Endothelial cell of umbilical vein (primary cell): ENCODE data around the gene ITGB8. TPM values are rescaled to one million over a fixed set of nuclear protein-coding genes. Genes with fewer than 3 reads are reported as not detected.

ENCODE experiments used
- BruUV-seq: library from RNA; stranded (reverse); fragments of 400-500 nt; replicated peaks from 2 replicates; lab custom pipeline; 2021; lab: Mats Ljungman, UMichigan
- CTCF ChIA-PET: fragments of 300-600, 350-600 bp; sonication (Branson Sonifier 250); formaldehyde crosslinking; loops from one replicate; lab custom pipeline; 2021; ENCODE audit warnings: antibody characterized with exemption, inconsistent platforms; lab: Charles Lee
- POLR2A ChIA-PET: fragments of 300-600, 350-600 bp; sonication (Branson Sonifier 250); formaldehyde crosslinking; loops from one replicate; lab custom pipeline; 2021; ENCODE audit warnings: antibody characterized with exemption, inconsistent platforms; lab: Charles Lee
- DNase-seq: peaks from one replicate; pipeline ENCODE4 v3.0.0-alpha.2; 2011; ENCODE audit warnings: low read depth, low spot score
- FAIRE-seq: peaks from 2 replicates; lab custom pipeline; 2011; peaks lifted over from hg19 to GRCh38; lab: Jason Lieb, UNC
- H2AFZ ChIP-seq: 2 replicates; pipeline ENCODE4 v1.6.0; 2012; ENCODE audit warnings: low read depth, low read length, control low read depth, inconsistent platforms
- H3K27ac ChIP-seq: 2 replicates; pipeline ENCODE4 v1.5.1; 2011; ENCODE audit warnings: low read depth, mild to moderate bottlenecking, control low read depth, low read length, moderate library complexity; ENCODE audit not compliant: insufficient read depth
- H3K27me3 ChIP-seq, 2 experiments: 2 replicates each; pipeline versions ENCODE4 v1.6.0 to v1.6.1; 2011; ENCODE audit warnings: low read length in 2 of 2, mixed read lengths in 1 of 2; ENCODE audit not compliant: control insufficient read depth in 2 of 2, insufficient read depth in 2 of 2
- H3K36me3 ChIP-seq, 2 experiments: 2 replicates in 1 of 2; 3 replicates in 1 of 2; pipeline ENCODE4 v1.5.1; 2011; ENCODE audit warnings: low read length in 2 of 2, mild to moderate bottlenecking in 1 of 2, moderate library complexity in 1 of 2; ENCODE audit not compliant: control insufficient read depth in 2 of 2, insufficient read depth in 2 of 2; ENCODE audit errors: extremely low read depth in 1 of 2
- H3K4me1 ChIP-seq: 3 replicates; pipeline ENCODE4 v1.5.1; 2011; ENCODE audit warnings: mild to moderate bottlenecking, low read length; ENCODE audit not compliant: control insufficient read depth, insufficient read depth; ENCODE audit errors: extremely low read depth
- H3K4me2 ChIP-seq: 2 replicates; pipeline ENCODE4 v1.6.1; 2011; ENCODE audit warnings: low read length, control low read depth, mixed read lengths; ENCODE audit not compliant: insufficient read depth
- H3K4me3 ChIP-seq, 3 experiments: fragments of 200-600 bp in 1 of 3; sonication (generic), shearing (Covaris generic) in 1 of 3; replicated peaks in 1 of 3; 2 replicates each; pipeline ENCODE4 v1.5.1; 2011 to 2016; ENCODE audit warnings: control low read depth in 3 of 3, low read length in 3 of 3, mild to moderate bottlenecking in 2 of 3, inconsistent platforms in 1 of 3, low read depth in 1 of 3, moderate library complexity in 1 of 3; ENCODE audit not compliant: insufficient read depth in 1 of 3
- H3K79me2 ChIP-seq: 2 replicates; pipeline ENCODE4 v1.6.0; 2012; ENCODE audit warnings: low read length, inconsistent platforms; ENCODE audit not compliant: control insufficient read depth, insufficient read depth
- H3K9ac ChIP-seq: replicated peaks from 2 replicates; pipeline ENCODE3; 2011; ENCODE audit warnings: low read length, control low read depth; ENCODE audit not compliant: insufficient read depth; ENCODE audit errors: extremely low read depth
- H3K9me1 ChIP-seq: replicated peaks from 3 replicates; pipeline ENCODE4 v1.6.0; 2011; ENCODE audit warnings: mild to moderate bottlenecking, low read length; ENCODE audit not compliant: control insufficient read depth, insufficient read depth; ENCODE audit errors: extremely low read depth
- H3K9me3 ChIP-seq: replicated peaks from 2 replicates; pipeline ENCODE4 v1.5.1; 2012; ENCODE audit warnings: low read length, inconsistent platforms; ENCODE audit not compliant: control insufficient read depth, insufficient read depth
- H4K20me1 ChIP-seq: replicated peaks from 2 replicates; pipeline ENCODE3; 2011; ENCODE audit warnings: mild to moderate bottlenecking, low read length; ENCODE audit not compliant: control insufficient read depth, insufficient read depth; ENCODE audit errors: extremely low read depth
- EZH2 ChIP-seq: IDR thresholded peaks from 2 replicates; pipeline ENCODE4 v1.6.1; 2012; ENCODE audit warnings: borderline replicate concordance, low read depth, mild to moderate bottlenecking, moderate library complexity, low read length, inconsistent platforms; ENCODE audit not compliant: severe bottlenecking
- FOS ChIP-seq: IDR thresholded peaks from 2 replicates; pipeline ENCODE4 v1.6.1; 2011; ENCODE audit warnings: mild to moderate bottlenecking, low read length, moderate library complexity, borderline replicate concordance; ENCODE audit not compliant: insufficient read depth
- GATA2 ChIP-seq: IDR thresholded peaks from 2 replicates; pipeline ENCODE4 v1.7.0; 2011; ENCODE audit warnings: low read depth, mild to moderate bottlenecking, moderate library complexity, mixed read lengths, low read length; ENCODE audit not compliant: insufficient read length, insufficient read depth
- JUN ChIP-seq: IDR thresholded peaks from 2 replicates; pipeline ENCODE4 v1.6.1; 2011; ENCODE audit warnings: borderline replicate concordance, low read depth; ENCODE audit not compliant: insufficient read length, insufficient read depth
- MYC ChIP-seq: IDR thresholded peaks from one replicate; pipeline ENCODE4 v1.6.1; 2011; ENCODE audit warnings: mild to moderate bottlenecking, low read depth, low read length
- POLR2A ChIP-seq: IDR thresholded peaks from 2 replicates; pipeline ENCODE4 v1.6.1; 2012; ENCODE audit warnings: low read depth, mild to moderate bottlenecking, control low read depth, low read length
- POLR2AphosphoS5 ChIP-seq: IDR thresholded peaks from 2 replicates; pipeline ENCODE4 v1.6.1; 2012; ENCODE audit warnings: low read depth, mild to moderate bottlenecking, control low read depth, low read length, moderate library complexity; ENCODE audit not compliant: insufficient read depth
- dilution Hi-C: fragments of 300-500 bp; cut with MboI; formaldehyde crosslinking; loops from one replicate; pipeline ENCODE4 v1.15.0; 2019; ENCODE audit warnings: low sequenced_read_pairs; ENCODE audit not compliant: extremely low pct_ligation_motif_present
- intact Hi-C: fragments of 100-400 bp; cut with micrococcal nuclease; formaldehyde crosslinking; loops from one replicate; pipeline ENCODE4 v1.10.0; 2022
- polyA plus RNA-seq, 4 experiments: library from polyadenylated mRNA; depleted of rRNA in 3 of 4; stranded (reverse) in 3 of 4; unstranded in 1 of 4; fragments of >200 nt; gene quantifications; 2 replicates each; pipeline versions ENCODE4 v1.2.1 to v1.2.3, GENCODE V29; 2011 to 2012; ENCODE audit warnings: missing spikeins in 1 of 4
- total RNA-seq: library from RNA; stranded (reverse); gene quantifications from 2 replicates; pipeline ENCODE4 v1.2.3, GENCODE V29; 2021
- TF ChIP-seq, protein P1 (sequence below): IDR thresholded peaks from 2 replicates; pipeline ENCODE4 v1.6.1; 2011; ENCODE audit not compliant: insufficient read depth, insufficient read length
- TF ChIP-seq, protein P2 (sequence below), 2 donors: IDR thresholded peaks; 1 replicate in 1 of 2; 2 replicates in 1 of 2; pipeline ENCODE4 v1.5.1; 2011; ENCODE audit warnings: low read length in 2 of 2, mild to moderate bottlenecking in 2 of 2, moderate library complexity in 2 of 2, control low read depth in 1 of 2, inconsistent platforms in 1 of 2, low read depth in 1 of 2; ENCODE audit not compliant: insufficient read depth in 1 of 2; ENCODE audit errors: extremely low read depth in 1 of 2

The ITGB8 gene
- total and polyA plus RNA-seq, 2 donors (not counting 3 experiments of a cell fraction or from before 2014, with no cell fraction given): 2.9 to 8.2 TPM

DNA sequence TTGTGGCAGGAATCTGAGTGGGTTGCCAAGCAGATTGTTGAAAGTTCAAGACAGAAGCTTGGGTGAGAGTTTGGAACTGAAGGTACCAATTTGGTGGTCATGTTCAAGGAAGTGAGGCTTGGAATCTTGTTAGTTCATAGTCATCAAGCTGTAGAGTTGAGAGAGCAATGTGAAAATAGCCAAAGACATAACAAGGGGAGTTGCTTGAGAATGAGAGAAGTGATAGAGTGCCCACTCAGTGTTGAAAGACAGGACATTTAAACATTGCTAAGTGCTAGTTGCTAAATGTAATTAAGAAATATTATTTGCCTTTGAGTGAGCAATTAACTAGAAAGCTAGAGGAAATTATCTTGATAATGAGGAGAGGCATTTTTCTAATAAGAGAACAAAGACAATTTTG, 17.0 kb downstream of the ITGB8 start:
- BruUV-seq: no TSS peak
- DNase-seq (no peak), FAIRE-seq (no peak)
- no peaks in the 10 kb centered on the region for H3K27me3 ChIP-seq
- H2AFZ ChIP-seq: no peak overlapping the region
- H3K4me3 ChIP-seq: no peak overlapping the region
- intact Hi-C loops (no loop called here), dilution Hi-C loops (no loop called here)
- H4K20me1 ChIP-seq: no peaks in the 10 kb centered on the region
- POLR2A ChIA-PET: no interaction called here
- H3K27ac ChIP-seq: no peak overlapping the region
- H3K4me1 ChIP-seq: peaks cover 23% of the 10 kb centered on the region
- no peaks in the 10 kb centered on the region for H3K9me3 ChIP-seq
- no peaks in the 10 kb centered on the region for H3K9me1 ChIP-seq
- no peak overlapping the region for H3K9ac ChIP-seq
- TF ChIP-seq, protein P1, sequence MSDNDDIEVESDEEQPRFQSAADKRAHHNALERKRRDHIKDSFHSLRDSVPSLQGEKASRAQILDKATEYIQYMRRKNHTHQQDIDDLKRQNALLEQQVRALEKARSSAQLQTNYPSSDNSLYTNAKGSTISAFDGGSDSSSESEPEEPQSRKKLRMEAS: no peak
- TF ChIP-seq GATA2: no peak
- no peak for TF ChIP-seq FOS
- TF ChIP-seq, protein P2, sequence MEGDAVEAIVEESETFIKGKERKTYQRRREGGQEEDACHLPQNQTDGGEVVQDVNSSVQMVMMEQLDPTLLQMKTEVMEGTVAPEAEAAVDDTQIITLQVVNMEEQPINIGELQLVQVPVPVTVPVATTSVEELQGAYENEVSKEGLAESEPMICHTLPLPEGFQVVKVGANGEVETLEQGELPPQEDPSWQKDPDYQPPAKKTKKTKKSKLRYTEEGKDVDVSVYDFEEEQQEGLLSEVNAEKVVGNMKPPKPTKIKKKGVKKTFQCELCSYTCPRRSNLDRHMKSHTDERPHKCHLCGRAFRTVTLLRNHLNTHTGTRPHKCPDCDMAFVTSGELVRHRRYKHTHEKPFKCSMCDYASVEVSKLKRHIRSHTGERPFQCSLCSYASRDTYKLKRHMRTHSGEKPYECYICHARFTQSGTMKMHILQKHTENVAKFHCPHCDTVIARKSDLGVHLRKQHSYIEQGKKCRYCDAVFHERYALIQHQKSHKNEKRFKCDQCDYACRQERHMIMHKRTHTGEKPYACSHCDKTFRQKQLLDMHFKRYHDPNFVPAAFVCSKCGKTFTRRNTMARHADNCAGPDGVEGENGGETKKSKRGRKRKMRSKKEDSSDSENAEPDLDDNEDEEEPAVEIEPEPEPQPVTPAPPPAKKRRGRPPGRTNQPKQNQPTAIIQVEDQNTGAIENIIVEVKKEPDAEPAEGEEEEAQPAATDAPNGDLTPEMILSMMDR (IDR thresholded peaks at IDR 0.05; ENCODE audit: extremely low read depth in 1 of 2, insufficient read depth in 1 of 2, low read depth in 1 of 2, low read length in 2 of 2): no peak
- no peak for TF ChIP-seq JUN
- TF ChIP-seq EZH2: no peak
- TF ChIP-seq MYC: no peak
- TF ChIP-seq POLR2A: no peak
- TF ChIP-seq POLR2AphosphoS5: no peak
- CTCF ChIA-PET: interaction anchor here (0.9 to 1.4 kb wide), 4 partner anchors 10 to 251 kb away, joined by 3 to 8 read pairs (median 3); no protein-coding TSS in a partner anchor
- no peaks in the 10 kb centered on the region for H3K36me3 ChIP-seq
- H3K79me2 ChIP-seq: no peaks in the 10 kb centered on the region
- no peak overlapping the region for H3K4me2 ChIP-seq
